Stimulated activated CD4-positive, alpha-beta T cell treated with anti-CD3 and anti-CD28 coated beads, Interleukin-4, amount 100 ng/mL, for 4 hours (primary cell): Measurements from ENCODE around the gene GRIK4.

Source experiments
- DNase-seq, 2 experiments: peaks; one replicate each; pipeline ENCODE4 v3.0.0-alpha.2; 2020

GRIK4 gene

GRCh38 chr11:120859552-120860295, 348.2 kb downstream of the GRIK4 start:
- no peak for DNase-seq

- no peak for DNase-seq
These were observed 351.8 kb downstream of the GRIK4 start for GRCh38 chr11:120863359-120863758.

- DNase-seq, result no peak
These were observed 355.5 kb downstream of the GRIK4 start for GRCh38 chr11:120867024-120867423.

- no peak for DNase-seq
These were observed 356.0 kb downstream of the GRIK4 start for GRCh38 chr11:120867531-120867930.

- no peak for DNase-seq
These were observed 356.4 kb downstream of the GRIK4 start for GRCh38 chr11:120867988-120868387.

- no peak for DNase-seq
These were observed 357.5 kb downstream of the GRIK4 start for GRCh38 chr11:120869097-120869496.

GRCh38 chr11:120869516-120870011, 358.0 kb downstream of the GRIK4 start:
- DNase-seq, result no peak

- no peak for DNase-seq
These were observed 359.6 kb downstream of the GRIK4 start for GRCh38 chr11:120871194-120871593.

GRCh38 chr11:120871924-120872323, 360.4 kb downstream of the GRIK4 start:
- DNase-seq, result no peak

GRCh38 chr11:120873966-120874735, 362.6 kb downstream of the GRIK4 start:
- no peak for DNase-seq

- DNase-seq, result no peak
These were observed 364.4 kb downstream of the GRIK4 start for GRCh38 chr11:120875986-120876385.

GRCh38 chr11:120877746-120878365, 366.3 kb downstream of the GRIK4 start:
- DNase-seq, result no peak

GRCh38 chr11:120878781-120879180, 367.2 kb downstream of the GRIK4 start:
- DNase-seq, result no peak

GRCh38 chr11:120880498-120881175, 369.1 kb downstream of the GRIK4 start:
- DNase-seq, result no peak

GRCh38 chr11:120881596-120881995, 370.0 kb downstream of the GRIK4 start:
- no peak for DNase-seq

GRCh38 chr11:120882175-120882574, 370.6 kb downstream of the GRIK4 start:
- DNase-seq, result no peak

- DNase-seq, result no peak
These were observed 372.0 kb downstream of the GRIK4 start for GRCh38 chr11:120883404-120884080.

- no peak for DNase-seq
These were observed 372.8 kb downstream of the GRIK4 start for GRCh38 chr11:120884154-120885020.

- no peak for DNase-seq
These were observed 379.2 kb downstream of the GRIK4 start for GRCh38 chr11:120890609-120891320.

- no peak for DNase-seq
These were observed 382.1 kb downstream of the GRIK4 start for GRCh38 chr11:120893440-120894201.
